SK-N-DZ (cell line): ENCODE data around the gene TBC1D16.
"Not testable (repeated sequence)": the region's sequence is repeated elsewhere in the genome, so short reads cannot be mapped to it uniquely, and the experiment has no call there.

Experiments used
- DNase-seq: peaks from one replicate; pipeline ENCODE4 v3.0.0-alpha.2; 2015; ENCODE audit warnings: low spot score

Gene TBC1D16

GRCh38 chr17:80051681-80052080 lies 16.0 kb upstream of the TBC1D16 start:
- DNase-seq, result no peak

DNA sequence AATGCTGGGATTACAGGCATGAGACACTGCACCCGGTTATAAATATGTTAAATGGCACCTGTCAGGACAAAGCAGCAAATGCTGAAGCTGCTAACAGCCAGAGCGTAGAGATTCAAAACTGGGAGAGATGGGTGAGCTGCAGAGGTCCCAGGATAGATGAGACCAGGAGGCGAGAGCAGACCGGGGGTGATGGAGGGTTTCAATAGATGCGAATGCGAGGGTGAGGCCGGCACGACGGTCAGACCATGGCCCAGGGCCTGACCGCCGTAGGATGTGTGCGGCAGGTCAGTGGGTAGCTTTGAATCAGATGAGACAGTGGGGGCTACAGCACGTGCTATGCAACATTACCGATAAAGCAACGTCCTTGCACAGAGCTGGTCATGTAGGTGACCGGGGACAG lies 15.0 kb upstream of the TBC1D16 start:
- DNase-seq, result no peak

GRCh38 chr17:80049986-80050385 lies 14.3 kb upstream of the TBC1D16 start:
- DNase-seq, result no peak

GRCh38 chr17:80047176-80047575 lies 11.5 kb upstream of the TBC1D16 start:
- no peak for DNase-seq

DNA sequence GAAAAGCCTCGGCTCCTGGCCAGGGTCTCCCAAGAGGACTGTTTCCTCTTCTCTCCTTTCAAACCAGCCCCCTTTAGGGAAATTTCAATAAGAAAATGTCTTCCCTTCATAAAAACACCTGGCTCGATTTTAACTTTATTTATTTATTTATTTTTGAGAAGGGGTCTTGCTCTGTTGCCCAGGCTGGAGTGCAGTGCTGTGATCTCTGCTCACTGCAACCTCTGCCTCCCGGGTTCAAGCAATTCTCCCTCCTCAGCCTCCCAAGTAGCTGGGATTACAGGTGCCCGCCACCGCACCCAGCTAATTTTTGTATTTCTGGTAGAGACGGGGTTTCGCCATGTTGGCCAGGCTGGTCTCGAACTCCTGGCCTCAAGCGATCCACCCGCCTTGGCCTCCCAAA lies 11.0 kb upstream of the TBC1D16 start:
- not testable (repeated sequence) for DNase-seq

DNA sequence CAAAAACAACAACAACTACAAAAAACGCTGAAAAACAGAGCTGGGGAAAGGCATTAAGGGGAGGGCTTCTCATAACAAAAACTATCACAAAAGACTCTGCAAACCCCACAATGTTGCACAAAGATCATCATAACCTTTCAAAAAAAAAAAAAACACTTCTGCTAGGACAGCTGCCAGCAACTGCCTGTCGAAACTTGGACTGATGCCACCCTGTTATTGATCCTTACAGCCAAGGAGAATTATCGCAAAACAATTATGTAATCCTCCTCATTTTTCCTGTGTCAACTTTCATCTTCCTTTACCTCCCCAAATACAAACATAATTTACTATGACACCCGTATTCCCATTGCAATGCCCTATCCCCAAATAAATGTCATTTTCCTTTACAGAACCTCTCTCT lies 10.0 kb upstream of the TBC1D16 start:
- DNase-seq, result no peak

DNA sequence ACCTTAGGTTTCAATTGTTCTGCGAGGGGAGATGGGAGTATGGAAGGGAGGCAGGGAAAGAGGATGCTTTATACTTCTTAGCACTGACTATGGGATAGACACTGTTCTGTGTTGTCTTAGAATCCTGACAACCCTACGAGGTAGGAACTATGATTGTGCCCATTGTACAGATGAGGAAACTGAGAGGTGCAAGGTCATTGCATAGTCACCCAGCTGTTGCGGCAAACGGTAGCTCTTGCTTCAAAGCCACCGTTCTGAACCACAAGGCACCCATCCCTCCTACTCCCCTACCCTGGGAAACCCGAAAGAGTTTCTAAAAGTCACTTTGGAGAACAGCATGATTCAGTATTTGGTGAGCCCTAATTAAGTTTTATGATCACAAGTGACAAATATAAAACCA lies 8.3 kb upstream of the TBC1D16 start:
- no peak for DNase-seq

DNA sequence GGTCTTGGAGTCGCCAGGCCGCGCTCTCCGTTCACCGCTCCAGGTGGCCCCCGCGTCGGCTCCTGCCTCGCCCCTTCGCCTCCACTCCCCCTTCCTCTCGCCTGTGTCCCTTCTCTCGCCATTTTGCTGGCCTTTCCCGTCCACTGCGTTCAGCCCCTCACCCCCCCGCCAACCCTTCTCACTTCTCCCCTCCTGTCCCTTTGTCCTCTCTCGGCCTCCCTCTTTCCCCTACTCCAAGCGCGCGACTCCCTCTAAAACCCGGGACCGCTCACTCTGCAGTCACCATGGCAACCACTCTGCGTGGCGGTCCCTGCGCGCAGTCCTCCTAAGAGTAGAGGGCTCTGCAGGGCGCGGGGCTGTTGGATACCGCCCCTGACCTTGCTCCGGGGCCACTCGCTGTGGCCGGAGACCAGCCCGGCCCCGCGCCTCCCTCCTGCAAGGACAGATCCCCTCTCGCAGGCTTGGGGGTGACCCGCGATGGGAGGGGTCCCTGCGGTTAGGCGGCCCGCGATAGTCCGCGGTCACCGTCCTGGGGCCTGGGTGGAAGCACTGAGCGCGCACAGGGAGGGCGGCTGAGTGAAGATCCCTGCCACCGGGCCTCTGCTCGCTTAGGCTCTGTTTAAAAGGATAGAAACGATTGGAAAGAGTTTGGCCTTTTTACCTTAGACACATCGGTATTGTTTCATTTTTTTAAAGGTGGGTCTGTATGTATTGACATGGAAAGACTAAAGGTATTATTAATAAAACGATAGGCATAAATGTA lies 1.2 kb upstream of the TBC1D16 start:
- DNase-seq, result peak; percentile 88

GRCh38 chr17:80035937-80036714 lies 454 bp upstream of the TBC1D16 start, which contains the start of gene CCDC40:
TSS of gene CCDC40 (plus strand) at chr17:80036642. CDS start at chr17:80036663, 21 bp downstream.
- DNase-seq, result peak; percentile 79

GRCh38 chr17:80034791-80035686 lies 633 bp downstream of the TBC1D16 start:
- no peak for DNase-seq

- DNase-seq, result no peak
Measured at GRCh38 chr17:80033840-80034239, 1.8 kb downstream of the TBC1D16 start.

- DNase-seq, result no peak
Measured at GRCh38 chr17:80032614-80033171, 3.0 kb downstream of the TBC1D16 start.

GRCh38 chr17:80031691-80032430 lies 3.8 kb downstream of the TBC1D16 start:
- no peak for DNase-seq

GRCh38 chr17:80030730-80031410 lies 4.8 kb downstream of the TBC1D16 start:
- DNase-seq, result no peak

- DNase-seq, result no peak
Measured at GRCh38 chr17:80029258-80029974, 6.3 kb downstream of the TBC1D16 start.

DNA sequence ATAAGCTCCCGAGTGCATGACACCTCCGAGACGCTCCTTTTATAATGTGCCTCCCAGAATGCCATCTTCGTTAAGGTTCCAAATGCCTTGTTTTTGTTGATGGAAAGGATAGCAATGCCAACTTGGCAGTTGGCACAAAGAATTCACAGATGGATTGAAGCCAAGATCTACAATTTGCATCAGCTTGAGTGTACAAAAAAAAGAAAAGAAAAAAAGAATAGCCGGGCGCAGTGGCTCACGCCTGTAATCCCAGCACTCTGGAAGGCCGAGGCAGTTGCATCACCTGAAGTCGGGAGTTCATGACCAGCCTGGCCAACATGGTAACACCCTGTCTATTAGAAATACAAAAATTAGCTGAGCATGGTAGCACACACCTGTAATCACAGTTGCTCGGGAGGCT lies 7.6 kb downstream of the TBC1D16 start:
- no peak for DNase-seq

GRCh38 chr17:80027043-80027435 lies 8.6 kb downstream of the TBC1D16 start:
- no peak for DNase-seq

- DNase-seq, result no peak
Measured at GRCh38 chr17:80026359-80027042, 9.2 kb downstream of the TBC1D16 start.

- DNase-seq, result no peak
Measured at GRCh38 chr17:80025796-80026195, 9.9 kb downstream of the TBC1D16 start.
